HepG2 (cell line): ENCODE data around the gene NBEAL2.

Experiments used
- CHD4 ChIP-seq: fragments of 200-600 bp; sonication (generic); IDR thresholded peaks from 2 replicates; pipeline ENCODE4 v1.7.0; 2017; ENCODE audit warnings: mild to moderate bottlenecking, low read length, borderline replicate concordance
- EZH2 ChIP-seq: conservative IDR thresholded peaks from 2 replicates; pipeline ENCODE4 v1.6.1; 2012; ENCODE audit warnings: mild to moderate bottlenecking, low read depth, low read length, moderate library complexity
- HNRNPH1 ChIP-seq: fragments of 200-400 bp; formaldehyde crosslinking; optimal IDR thresholded peaks from 2 replicates; pipeline ENCODE3; 2017; ENCODE audit warnings: mild to moderate bottlenecking, low read depth, low read length
- RORA ChIP-seq: sonication (generic); formaldehyde crosslinking; IDR thresholded peaks from 2 replicates; pipeline ENCODE4 v1.5.0; 2020; ENCODE audit warnings: mild to moderate bottlenecking, missing genetic modification reagents, moderate library complexity
- TARDBP ChIP-seq: sonication (generic); formaldehyde crosslinking; IDR thresholded peaks from 2 replicates; pipeline ENCODE4 v1.8.0; 2022; ENCODE audit warnings: mild to moderate bottlenecking, missing genetic modification reagents
- TCF12 ChIP-seq, 2 experiments: fragments of 450-650 bp in 1 of 2; sonication (generic) in 1 of 2; formaldehyde crosslinking in 1 of 2; IDR thresholded peaks; 2 replicates each; pipeline versions ENCODE4 v1.6.1 to v1.8.0; 2017 to 2022; ENCODE audit warnings: antibody characterized with exemption in 1 of 2, mild to moderate bottlenecking in 1 of 2, missing genetic modification reagents in 1 of 2, moderate library complexity in 1 of 2
- TF ChIP-seq, protein P1 (sequence below): fragments of 450-650 bp; IDR thresholded peaks from 2 replicates; pipeline ENCODE4 v1.6.1; 2017; ENCODE audit warnings: mild to moderate bottlenecking
- TF ChIP-seq, protein P2 (sequence below): sonication (generic); formaldehyde crosslinking; IDR thresholded peaks from 2 replicates; pipeline ENCODE4 v1.4.0; 2020; ENCODE audit warnings: missing genetic modification reagents
- TF ChIP-seq, protein P3 (sequence below): sonication (generic); formaldehyde crosslinking; IDR thresholded peaks from 2 replicates; pipeline ENCODE4 v1.5.0; 2020; ENCODE audit warnings: mild to moderate bottlenecking, missing genetic modification reagents, moderate library complexity
- TF ChIP-seq, protein P4 (sequence below), 2 experiments: sonication (generic) in 1 of 2; formaldehyde crosslinking in 1 of 2; IDR thresholded peaks; 2 replicates each; pipeline versions ENCODE4 v1.5.1 to v1.6.1; 2011 to 2020; ENCODE audit warnings: borderline replicate concordance in 1 of 2, low read depth in 1 of 2, low read length in 1 of 2, mild to moderate bottlenecking in 1 of 2, missing genetic modification reagents in 1 of 2, moderate library complexity in 1 of 2
- TF ChIP-seq, protein P5 (sequence below): IDR thresholded peaks from 2 replicates; pipeline ENCODE4 v1.6.1; 2012; ENCODE audit warnings: inconsistent platforms

DNA sequence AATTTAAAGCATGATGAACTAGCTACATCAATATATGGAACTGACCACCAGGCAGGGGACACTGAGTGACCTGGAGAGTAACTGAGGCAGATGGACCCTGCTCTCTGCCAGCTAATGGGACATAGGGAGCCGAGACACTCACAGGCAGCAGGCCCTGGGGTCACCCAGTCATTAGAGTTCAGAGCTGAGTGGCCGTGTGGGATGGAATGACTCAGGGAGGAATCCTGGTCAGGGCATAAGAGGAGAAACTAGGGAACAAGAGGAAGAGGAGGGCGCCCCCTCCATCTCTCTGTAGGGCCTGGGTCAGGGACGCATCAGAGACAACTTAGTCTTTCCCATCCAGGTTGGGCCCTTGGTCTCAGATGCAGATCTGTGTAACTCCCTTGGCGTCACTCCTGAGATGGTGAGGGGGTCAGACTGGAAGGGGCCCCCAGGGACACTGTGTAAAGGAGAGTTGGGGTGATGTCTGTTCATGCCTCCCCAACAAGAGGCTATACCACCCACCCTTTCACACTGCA is 42.7 kb upstream of the NBEAL2 start:
- TF ChIP-seq HNRNPH1, result no peak
- TF ChIP-seq TCF12 (IDR thresholded peaks at IDR 0.05), result no peak
- no peak for TF ChIP-seq TCF12 (CRISPR knock-in tag; IDR thresholded peaks at IDR 0.05)
- TF ChIP-seq CHD4, result no peak
- TF ChIP-seq, protein P1, sequence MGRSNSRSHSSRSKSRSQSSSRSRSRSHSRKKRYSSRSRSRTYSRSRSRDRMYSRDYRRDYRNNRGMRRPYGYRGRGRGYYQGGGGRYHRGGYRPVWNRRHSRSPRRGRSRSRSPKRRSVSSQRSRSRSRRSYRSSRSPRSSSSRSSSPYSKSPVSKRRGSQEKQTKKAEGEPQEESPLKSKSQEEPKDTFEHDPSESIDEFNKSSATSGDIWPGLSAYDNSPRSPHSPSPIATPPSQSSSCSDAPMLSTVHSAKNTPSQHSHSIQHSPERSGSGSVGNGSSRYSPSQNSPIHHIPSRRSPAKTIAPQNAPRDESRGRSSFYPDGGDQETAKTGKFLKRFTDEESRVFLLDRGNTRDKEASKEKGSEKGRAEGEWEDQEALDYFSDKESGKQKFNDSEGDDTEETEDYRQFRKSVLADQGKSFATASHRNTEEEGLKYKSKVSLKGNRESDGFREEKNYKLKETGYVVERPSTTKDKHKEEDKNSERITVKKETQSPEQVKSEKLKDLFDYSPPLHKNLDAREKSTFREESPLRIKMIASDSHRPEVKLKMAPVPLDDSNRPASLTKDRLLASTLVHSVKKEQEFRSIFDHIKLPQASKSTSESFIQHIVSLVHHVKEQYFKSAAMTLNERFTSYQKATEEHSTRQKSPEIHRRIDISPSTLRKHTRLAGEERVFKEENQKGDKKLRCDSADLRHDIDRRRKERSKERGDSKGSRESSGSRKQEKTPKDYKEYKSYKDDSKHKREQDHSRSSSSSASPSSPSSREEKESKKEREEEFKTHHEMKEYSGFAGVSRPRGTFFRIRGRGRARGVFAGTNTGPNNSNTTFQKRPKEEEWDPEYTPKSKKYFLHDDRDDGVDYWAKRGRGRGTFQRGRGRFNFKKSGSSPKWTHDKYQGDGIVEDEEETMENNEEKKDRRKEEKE, result no peak
- no peak for TF ChIP-seq TARDBP
- TF ChIP-seq RORA (CRISPR knock-in tag), result no peak
- no peak for TF ChIP-seq EZH2
- TF ChIP-seq, protein P2, sequence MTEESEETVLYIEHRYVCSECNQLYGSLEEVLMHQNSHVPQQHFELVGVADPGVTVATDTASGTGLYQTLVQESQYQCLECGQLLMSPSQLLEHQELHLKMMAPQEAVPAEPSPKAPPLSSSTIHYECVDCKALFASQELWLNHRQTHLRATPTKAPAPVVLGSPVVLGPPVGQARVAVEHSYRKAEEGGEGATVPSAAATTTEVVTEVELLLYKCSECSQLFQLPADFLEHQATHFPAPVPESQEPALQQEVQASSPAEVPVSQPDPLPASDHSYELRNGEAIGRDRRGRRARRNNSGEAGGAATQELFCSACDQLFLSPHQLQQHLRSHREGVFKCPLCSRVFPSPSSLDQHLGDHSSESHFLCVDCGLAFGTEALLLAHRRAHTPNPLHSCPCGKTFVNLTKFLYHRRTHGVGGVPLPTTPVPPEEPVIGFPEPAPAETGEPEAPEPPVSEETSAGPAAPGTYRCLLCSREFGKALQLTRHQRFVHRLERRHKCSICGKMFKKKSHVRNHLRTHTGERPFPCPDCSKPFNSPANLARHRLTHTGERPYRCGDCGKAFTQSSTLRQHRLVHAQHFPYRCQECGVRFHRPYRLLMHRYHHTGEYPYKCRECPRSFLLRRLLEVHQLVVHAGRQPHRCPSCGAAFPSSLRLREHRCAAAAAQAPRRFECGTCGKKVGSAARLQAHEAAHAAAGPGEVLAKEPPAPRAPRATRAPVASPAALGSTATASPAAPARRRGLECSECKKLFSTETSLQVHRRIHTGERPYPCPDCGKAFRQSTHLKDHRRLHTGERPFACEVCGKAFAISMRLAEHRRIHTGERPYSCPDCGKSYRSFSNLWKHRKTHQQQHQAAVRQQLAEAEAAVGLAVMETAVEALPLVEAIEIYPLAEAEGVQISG (CRISPR knock-in tag), result no peak
- TF ChIP-seq, protein P3, sequence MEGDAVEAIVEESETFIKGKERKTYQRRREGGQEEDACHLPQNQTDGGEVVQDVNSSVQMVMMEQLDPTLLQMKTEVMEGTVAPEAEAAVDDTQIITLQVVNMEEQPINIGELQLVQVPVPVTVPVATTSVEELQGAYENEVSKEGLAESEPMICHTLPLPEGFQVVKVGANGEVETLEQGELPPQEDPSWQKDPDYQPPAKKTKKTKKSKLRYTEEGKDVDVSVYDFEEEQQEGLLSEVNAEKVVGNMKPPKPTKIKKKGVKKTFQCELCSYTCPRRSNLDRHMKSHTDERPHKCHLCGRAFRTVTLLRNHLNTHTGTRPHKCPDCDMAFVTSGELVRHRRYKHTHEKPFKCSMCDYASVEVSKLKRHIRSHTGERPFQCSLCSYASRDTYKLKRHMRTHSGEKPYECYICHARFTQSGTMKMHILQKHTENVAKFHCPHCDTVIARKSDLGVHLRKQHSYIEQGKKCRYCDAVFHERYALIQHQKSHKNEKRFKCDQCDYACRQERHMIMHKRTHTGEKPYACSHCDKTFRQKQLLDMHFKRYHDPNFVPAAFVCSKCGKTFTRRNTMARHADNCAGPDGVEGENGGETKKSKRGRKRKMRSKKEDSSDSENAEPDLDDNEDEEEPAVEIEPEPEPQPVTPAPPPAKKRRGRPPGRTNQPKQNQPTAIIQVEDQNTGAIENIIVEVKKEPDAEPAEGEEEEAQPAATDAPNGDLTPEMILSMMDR (CRISPR knock-in tag), result no peak
- TF ChIP-seq, protein P4, sequence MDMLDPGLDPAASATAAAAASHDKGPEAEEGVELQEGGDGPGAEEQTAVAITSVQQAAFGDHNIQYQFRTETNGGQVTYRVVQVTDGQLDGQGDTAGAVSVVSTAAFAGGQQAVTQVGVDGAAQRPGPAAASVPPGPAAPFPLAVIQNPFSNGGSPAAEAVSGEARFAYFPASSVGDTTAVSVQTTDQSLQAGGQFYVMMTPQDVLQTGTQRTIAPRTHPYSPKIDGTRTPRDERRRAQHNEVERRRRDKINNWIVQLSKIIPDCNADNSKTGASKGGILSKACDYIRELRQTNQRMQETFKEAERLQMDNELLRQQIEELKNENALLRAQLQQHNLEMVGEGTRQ (IDR thresholded peaks at IDR 0.05; ENCODE audit: low read depth, low read length), result no peak
- TF ChIP-seq, protein P4 (CRISPR knock-in tag; IDR thresholded peaks at IDR 0.05; ENCODE audit: borderline replicate concordance), result no peak
- TF ChIP-seq, protein P5, sequence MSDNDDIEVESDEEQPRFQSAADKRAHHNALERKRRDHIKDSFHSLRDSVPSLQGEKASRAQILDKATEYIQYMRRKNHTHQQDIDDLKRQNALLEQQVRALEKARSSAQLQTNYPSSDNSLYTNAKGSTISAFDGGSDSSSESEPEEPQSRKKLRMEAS, result no peak
